ENCODE results near the gene TSHZ2. TPM values are rescaled to one million over a fixed set of nuclear protein-coding genes. Genes with fewer than 3 reads are reported as not detected.
A peak's percentile ranks its signal among the peaks of the same experiment; 100 is the strongest.

TSHZ2 gene
- total and polyA plus RNA-seq, 9 of the 15 experiments (the other 6 are each of a cell fraction or from before 2014, with no cell fraction given), result 0.03 to 0.20 (median 0.05) TPM; not detected in 4

DNA sequence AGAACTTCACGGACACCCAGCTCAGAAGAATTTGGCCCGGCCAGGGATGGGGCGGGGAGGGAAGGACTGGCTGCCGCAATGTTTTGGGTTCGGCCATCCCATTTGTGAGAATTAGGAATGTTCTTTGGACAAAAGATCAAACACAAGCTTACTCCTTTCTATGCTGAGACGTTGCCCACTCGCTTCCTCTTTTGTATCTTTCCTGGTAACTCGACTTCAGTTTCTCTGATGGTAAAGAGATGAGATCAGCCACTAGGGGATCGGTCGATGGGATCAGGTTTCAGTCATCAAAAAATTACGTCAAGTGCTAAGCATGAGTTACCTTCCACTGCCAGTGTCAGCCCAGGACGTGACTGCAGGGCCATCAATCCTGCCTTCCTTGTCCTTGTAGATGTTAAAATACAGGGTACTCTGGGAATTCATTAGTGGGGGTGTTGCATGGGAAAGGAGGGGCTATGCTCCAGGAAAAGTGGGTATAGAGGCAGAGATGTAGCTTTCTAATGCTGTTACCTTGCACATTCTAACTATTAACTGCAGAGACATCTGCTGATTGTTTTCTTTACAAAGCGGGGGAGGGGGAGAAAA is 190.2 kb downstream of the TSHZ2 start:
- DNase-seq (ENCODE audit: extremely low read depth in 1 of 4, low spot score in 3 of 4), result peak; percentile 40 to 84 (median 64)
- peak; percentile 96 for ATAC-seq
- Histone ChIP-seq H3K9me3 (replicated peaks; ENCODE audit: control insufficient read depth, insufficient read depth, low read depth, low read length) (peaks cover 9% of the 10 kb centered on the region; the same call in 1 of the 2 replicates), H4K20me1 (replicated peaks; ENCODE audit: control insufficient read depth, insufficient read depth, low read length) (no peaks in the 10 kb centered on the region), H3K4me3 (peak overlapping the region; percentile 9; the same call in 1 of the 2 replicates), H3K4me1 (replicated peaks in 1 of 2; ENCODE audit: control insufficient read depth in 2 of 2, insufficient read depth in 2 of 2, low read length in 2 of 2) (peaks cover 14 to 22% of the 10 kb centered on the region in 2 experiments), H3K79me2 (ENCODE audit: control insufficient read depth, insufficient read depth, low read length) (no peaks in the 10 kb centered on the region), H3K36me3 (ENCODE audit: control insufficient read depth, insufficient read depth, low read length) (no peaks in the 10 kb centered on the region), H3K4me2 (ENCODE audit: insufficient read depth, low read length) (peak overlapping the region; percentile 79), H3K27me3 (ENCODE audit: control insufficient read depth in 2 of 2, insufficient read depth in 2 of 2, low read length in 2 of 2) (no peaks in the 10 kb centered on the region), H3K27ac (ENCODE audit: extremely low read depth, low read depth, low read length) (peak overlapping the region; percentile 80), H2AFZ (ENCODE audit: low read depth, low read length) (peak overlapping the region; percentile 95), H3K9ac (ENCODE audit: insufficient read depth in 1 of 2, low read depth in 2 of 2, low read length in 2 of 2) (peak overlapping the region; percentile 23 to 50; a peak in 3 of 4 replicates), H3K9me1 (ENCODE audit: control insufficient read depth, insufficient read depth, low read length) (no peaks in the 10 kb centered on the region)
- BruUV-seq (replicated peaks), result no TSS peak
- ChIA-PET POLR2A (interaction anchor here (0.6 to 1.3 kb wide), 4 partner anchors 10 to 16 kb away, joined by 3 to 4 read pairs (median 4); no protein-coding TSS in a partner anchor), CTCF (ENCODE audit: low intra/inter-chr PET ratio) (no interaction called here)
- in situ Hi-C loops (cut with MboI), result no loop called here
- intact Hi-C loops (cut with micrococcal nuclease), result no loop called here
- peak; percentile 95 for FAIRE-seq
- 6% methylated on average over 13 of the region's 13 CpGs for WGBS (ENCODE audit: insufficient coverage, low coverage, missing lambda C conversion rate)
- no peak for TF ChIP-seq RB1 (IDR thresholded peaks at IDR 0.05; ENCODE audit: low read depth)
- TF ChIP-seq MEIS2 (IDR thresholded peaks at IDR 0.05; ENCODE audit: partially characterized antibody), result peak; percentile 93
- no peak for TF ChIP-seq RFX1 (IDR thresholded peaks at IDR 0.05)
- TF ChIP-seq STAT5B (CRISPR knock-in tag; IDR thresholded peaks at IDR 0.05), result no peak
- TF ChIP-seq EGR1 (conservative IDR thresholded peaks at IDR 0.05), result no peak
- TF ChIP-seq RFX7 (CRISPR knock-in tag; IDR thresholded peaks at IDR 0.05), result no peak
- TF ChIP-seq CBX1 (IDR thresholded peaks at IDR 0.05; ENCODE audit: low read depth), result no peak
- TF ChIP-seq ZNF398 (CRISPR knock-in tag; IDR thresholded peaks at IDR 0.05), result no peak
- 0 out of 2 replicates have a peak, but pooled peaks have one; percentile 25 for TF ChIP-seq FOSL1 (tag; conservative IDR thresholded peaks at IDR 0.05)
- no peak for TF ChIP-seq THRA (IDR thresholded peaks at IDR 0.05)
- 0 out of 2 replicates have a peak, but pooled peaks have one; percentile 73 for TF ChIP-seq MTA3 (IDR thresholded peaks at IDR 0.05; ENCODE audit: borderline replicate concordance)
- 0 out of 2 replicates have a peak, but pooled peaks have one; percentile 66 for TF ChIP-seq HDGF (IDR thresholded peaks at IDR 0.05)
- no peak for TF ChIP-seq FUS (optimal IDR thresholded peaks at IDR 0.05; ENCODE audit: low read depth, low read length)
- TF ChIP-seq L3MBTL2 (IDR thresholded peaks at IDR 0.05), result peak; percentile 74
- no peak for TF ChIP-seq ZNF707 (CRISPR knock-in tag; conservative IDR thresholded peaks at IDR 0.05)
- TF ChIP-seq POLR2AphosphoS5 (IDR thresholded peaks at IDR 0.05; ENCODE audit: control insufficient read depth, insufficient read depth, low read depth, low read length), result no peak
- peak in 1 of 2 experiments; percentile 46; a peak in 1 of 4 replicates for TF ChIP-seq FOXK2 (conservative IDR thresholded peaks at IDR 0.05 in 1 of 2, IDR thresholded peaks at IDR 0.05 in 1 of 2; ENCODE audit: low read depth in 2 of 2)
- TF ChIP-seq HOMEZ (CRISPR knock-in tag; IDR thresholded peaks at IDR 0.05), result no peak
